Measurements from ENCODE around the gene GK.

GRCh38 chrX:30613721-30614120 lies 39.5 kb upstream of the GK start:
- TF ChIP-seq CTCF (IDR thresholded peaks at IDR 0.05) (no peak), POLR2A (IDR thresholded peaks at IDR 0.05) (no peak)
